Fibroblast of skin of left biceps (primary cell): Measurements from ENCODE around the gene SYNJ1.
A peak's percentile ranks its signal among the peaks of the same experiment; 100 is the strongest.
"Not testable (repeated sequence)": the region's sequence is repeated elsewhere in the genome, so short reads cannot be mapped to it uniquely, and the experiment has no call there.

ENCODE experiments used
- DNase-seq, 2 experiments: peaks; one replicate each; pipeline ENCODE4 v3.0.0-alpha.2; 2013; ENCODE audit warnings: low read depth in 2 of 2

The SYNJ1 gene

GRCh38 chr21:32733990-32734613, 6.3 kb upstream of the SYNJ1 start:
- no peak for DNase-seq

DNA sequence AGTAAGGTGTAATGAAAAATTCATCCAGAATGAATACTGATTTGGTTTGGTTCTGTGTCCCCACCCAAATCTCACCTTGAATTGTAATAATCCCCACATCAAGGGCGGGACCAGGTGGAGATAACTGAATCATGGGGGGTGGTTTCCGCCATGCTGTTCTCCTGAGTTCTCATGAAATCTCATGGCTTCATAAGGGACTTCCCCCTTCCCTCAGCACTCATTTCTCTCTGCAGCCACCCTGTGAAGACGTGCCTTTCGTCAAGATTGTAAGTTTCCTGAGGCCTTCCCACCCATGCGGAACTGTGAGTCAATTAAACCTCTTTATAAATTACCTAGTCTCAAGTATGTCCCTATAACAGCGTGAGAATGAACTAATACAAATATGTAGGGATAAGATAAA, 5.5 kb upstream of the SYNJ1 start:
- DNase-seq: no peak

- DNase-seq: no peak
Observed at GRCh38 chr21:32732544-32732943, 4.7 kb upstream of the SYNJ1 start.

DNA sequence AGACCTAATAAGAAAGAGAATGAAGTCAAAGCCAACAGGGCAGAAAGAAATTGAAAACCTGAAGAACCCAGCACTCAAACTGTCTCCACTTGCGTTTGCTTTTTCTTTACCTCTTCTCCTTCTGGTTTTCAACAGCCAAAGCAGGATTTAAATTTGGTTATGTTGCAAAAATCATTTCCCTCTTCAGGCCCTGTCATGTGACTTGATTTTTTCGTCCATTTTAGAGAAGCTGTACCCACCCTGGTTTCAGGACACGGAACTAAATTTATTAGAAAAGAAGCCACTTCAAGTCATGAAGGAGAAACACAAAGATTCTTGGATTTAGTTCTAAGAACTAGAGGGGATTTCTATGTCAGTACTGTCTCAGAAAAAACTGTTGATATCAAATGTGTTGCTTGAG, 1.0 kb upstream of the SYNJ1 start:
- DNase-seq: no peak

DNA sequence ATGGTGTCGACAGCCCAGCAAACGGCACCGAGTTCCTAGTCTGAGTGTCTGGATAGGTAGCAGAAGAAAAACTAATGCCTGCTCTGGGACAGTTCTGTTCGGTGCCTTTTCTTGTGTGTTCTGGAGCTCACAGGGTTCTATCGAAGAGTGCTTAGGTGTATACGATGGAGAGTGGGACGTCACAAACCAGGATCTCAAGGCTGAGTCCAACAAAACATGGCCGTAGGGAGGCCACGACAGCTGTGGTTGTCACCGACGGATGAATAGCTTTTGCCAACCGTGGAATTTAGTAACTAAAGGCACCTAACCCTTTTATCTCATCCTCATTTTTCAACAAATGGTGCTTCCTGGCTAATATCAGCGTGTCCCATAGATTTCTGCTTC, 635 bp upstream of the SYNJ1 start:
- no peak for DNase-seq

DNA sequence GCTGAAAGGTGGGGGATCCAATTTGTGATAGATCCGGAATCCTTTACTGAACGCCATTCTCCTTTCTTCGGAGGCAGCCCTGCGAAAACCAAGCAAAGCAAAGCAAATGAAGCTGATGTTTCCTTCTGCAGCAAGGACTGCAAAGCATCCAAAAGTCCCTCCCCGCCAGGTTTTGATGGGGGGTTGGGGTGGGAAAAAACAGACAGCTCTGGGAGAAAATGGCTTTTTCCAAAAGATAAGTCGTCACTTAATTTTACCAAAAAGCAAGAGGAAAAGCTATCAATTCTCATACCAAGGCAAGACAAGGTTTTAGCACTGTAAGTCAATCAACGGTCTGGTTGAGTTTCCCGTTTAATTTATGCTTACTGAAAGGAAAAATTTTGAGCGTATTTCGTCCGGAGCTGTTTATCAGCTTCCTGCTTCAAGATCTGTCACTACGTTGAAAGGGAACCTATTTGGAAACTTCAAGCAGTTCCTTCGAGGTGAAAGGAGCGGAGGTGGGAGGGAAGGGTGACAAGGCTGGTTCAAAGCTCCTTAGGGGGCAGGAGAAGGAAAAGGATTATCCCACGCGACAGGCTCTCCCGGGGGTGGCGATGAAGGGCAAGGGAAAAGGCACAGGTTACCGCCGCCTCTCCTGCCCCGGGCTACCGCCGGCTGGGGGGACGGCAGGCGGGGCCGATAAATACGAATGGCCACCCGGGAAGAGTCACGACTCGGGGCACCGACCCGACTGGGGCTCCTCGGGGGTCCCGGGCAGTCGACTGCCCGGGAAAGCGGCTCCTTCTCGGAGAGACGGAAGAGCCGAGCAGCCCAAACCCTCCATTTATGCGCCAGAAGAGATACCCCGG, 750 bp downstream of the SYNJ1 start:
- DNase-seq: peak in 1 of 2 experiments; percentile 2

DNA sequence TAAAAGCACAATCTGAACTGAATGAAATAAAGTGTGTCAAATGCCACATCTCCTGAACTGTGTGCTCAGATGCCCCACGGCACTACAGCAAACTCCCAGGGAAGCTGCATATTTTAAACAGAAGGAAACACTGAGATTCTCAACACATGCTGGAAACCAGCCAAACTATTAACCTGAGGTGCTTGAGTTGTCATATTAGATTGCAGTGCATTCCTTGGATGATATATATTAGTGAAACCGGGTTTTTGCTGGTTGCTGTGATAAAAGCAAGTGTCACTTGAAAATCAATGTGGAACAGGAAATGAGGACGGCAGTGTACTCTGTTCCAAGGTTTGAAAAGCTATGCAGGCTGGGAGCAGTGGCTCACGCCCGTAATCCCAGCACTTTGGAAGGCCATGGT, 8.7 kb downstream of the SYNJ1 start:
- no peak for DNase-seq

DNA sequence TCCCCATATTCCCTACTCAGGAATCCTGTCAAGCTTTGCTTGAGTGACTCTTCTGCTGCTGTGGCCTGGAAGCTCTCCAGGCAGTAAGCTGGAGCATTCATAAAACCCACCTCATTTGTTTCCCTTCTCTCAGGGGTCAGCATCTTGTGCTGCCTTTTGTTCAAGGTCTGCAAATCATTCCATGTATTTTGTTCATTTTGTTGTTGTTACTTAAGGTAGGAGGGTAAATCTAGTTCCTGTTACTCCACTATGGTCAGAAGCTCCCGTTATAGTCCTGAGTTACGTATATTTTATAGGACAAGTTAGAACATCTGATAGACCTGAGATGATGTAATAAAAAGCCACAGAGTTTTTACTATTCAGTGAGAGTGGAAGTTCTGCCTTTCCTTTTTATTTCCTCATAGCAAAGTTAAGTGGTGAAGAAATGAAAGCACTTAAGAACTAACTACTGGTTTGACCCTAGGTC, 9.9 kb downstream of the SYNJ1 start:
- DNase-seq: no peak

GRCh38 chr21:32716486-32716885, 11.3 kb downstream of the SYNJ1 start:
- no peak for DNase-seq

DNA sequence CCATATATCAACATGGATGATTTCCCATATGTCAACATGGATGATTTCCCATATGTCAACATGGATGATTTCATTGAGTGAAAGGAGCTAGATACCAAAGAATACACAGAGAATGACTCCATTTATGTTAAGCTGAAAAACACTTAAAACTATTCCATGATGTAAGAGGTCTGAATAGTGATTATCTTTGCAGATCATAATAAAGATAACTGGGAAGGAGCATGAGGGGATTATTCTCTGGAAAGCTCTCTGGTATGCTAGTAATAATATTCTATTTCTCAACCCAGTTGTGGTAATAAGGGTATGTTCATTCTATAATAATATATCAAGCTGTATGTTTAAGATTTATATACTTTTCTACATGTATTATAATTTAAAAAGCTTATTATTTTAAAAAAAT, 14.1 kb downstream of the SYNJ1 start:
- DNase-seq: no peak

DNA sequence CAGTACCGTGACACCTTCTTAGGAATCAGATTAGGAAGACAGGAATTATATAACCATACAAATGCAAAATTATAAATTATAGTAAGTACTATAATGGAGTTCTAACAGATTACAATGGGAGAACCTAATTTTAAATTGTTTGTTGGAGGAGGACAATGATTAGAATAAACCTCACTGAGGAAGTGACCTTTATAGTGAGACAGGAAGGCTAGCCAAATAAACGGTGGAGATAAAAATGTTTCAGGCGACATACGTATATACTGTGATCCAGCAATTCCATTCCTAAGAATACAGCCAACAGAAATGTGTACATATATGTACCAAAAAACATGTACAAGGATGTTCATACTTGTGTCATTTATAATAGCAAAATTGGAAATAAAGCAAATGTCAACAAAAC, 15.2 kb downstream of the SYNJ1 start:
- no peak for DNase-seq

DNA sequence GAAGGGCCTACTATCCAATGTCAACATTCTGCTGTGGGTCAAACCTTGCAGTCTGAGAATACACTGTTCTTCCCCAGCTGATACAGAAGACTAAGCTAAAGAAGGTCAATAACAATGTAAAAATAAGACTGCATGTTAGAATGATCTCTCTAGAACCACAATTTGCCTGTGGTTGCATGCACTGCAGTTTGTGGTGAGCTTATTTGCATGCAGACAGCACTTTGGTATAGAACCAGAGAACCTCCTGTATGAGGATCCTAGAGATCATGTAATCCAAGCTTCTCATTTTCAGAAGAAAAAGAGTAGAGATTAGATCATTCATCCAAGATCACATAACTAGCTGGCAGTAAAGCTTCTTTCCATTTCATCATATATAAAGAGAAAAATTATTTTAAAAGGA, 15.8 kb downstream of the SYNJ1 start:
- no peak for DNase-seq

DNA sequence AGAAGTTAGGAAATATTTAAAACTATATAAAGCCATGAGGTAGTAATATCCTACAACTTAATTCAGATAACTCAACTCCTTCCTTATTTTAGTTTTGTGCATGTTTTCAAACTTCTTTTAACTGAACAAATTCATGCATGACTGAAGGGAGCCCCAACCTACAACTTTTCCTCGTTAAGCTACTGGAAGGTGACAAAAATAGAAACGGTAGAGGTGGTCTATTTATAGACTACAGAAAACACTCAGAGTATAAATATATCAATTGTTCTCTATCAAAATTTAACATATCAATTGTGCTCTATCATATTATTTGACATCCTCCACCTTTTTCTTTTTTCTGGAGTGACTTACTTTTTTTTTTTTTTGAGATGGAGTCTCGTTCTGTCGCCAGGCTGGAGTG, 16.8 kb downstream of the SYNJ1 start:
- DNase-seq: no peak

- DNase-seq: no peak
Observed at GRCh38 chr21:32710069-32710784, 17.6 kb downstream of the SYNJ1 start.

DNA sequence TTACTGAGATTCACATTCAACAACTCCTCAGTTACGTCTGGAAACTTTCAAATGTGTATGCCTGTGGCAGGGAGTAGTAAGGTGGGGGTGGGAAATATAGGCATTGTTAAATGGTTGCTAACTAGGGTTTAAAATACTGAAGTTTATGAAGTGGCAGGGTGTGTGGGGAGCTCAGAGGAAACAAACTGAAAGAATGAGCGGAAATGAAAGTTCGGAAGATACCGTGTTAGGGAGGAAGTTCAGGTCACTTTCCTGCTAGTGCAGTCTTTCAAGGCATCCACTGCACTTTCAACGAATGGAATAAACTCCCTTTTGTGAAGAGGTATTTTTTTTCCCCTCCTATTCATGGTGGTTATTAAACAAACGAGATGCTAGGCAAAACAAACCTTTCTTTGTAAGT, 19.7 kb downstream of the SYNJ1 start:
- DNase-seq: no peak

- no peak for DNase-seq
Observed at GRCh38 chr21:32705901-32706300, 21.9 kb downstream of the SYNJ1 start.

GRCh38 chr21:32705139-32705538, 22.7 kb downstream of the SYNJ1 start:
- DNase-seq: peak in 1 of 2 experiments; percentile 30

- no peak for DNase-seq
Observed at GRCh38 chr21:32702702-32703101, 25.1 kb downstream of the SYNJ1 start.

- no peak for DNase-seq
Observed at GRCh38 chr21:32698971-32699693, 28.7 kb downstream of the SYNJ1 start.

DNA sequence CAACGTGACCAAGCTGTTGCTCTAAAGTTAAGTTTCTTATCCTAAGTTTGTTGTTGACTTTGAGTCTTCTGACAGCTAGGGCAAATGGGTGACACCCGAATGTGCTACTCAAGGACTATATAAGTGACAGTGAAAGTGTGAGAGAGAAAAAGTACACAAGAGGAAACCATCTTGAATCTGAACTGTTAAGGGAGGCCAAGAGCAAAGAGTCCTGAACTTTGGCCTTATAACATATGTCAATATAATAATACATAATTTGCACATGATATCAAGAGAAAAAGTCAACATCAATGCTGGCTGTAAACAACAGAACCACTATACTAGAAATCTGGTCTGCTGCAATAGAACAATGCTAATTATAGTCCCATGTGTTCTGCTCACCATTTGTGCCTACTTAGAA, 29.5 kb downstream of the SYNJ1 start:
- DNase-seq: no peak

- not testable (repeated sequence) for DNase-seq
Observed at GRCh38 chr21:32695482-32695881, 32.3 kb downstream of the SYNJ1 start.

- no peak for DNase-seq
Observed at GRCh38 chr21:32693581-32693980, 34.2 kb downstream of the SYNJ1 start.
